Endodermal cell (in vitro differentiated cells): ENCODE data around the gene NHLRC3. TPM values are rescaled to one million over a fixed set of nuclear protein-coding genes. Genes with fewer than 3 reads are reported as not detected.

Experiments used
- DNase-seq: peaks from one replicate; pipeline ENCODE4 v3.0.0-alpha.2; 2017
- H3K27ac ChIP-seq: 2 replicates; pipeline ENCODE4 v1.5.1; 2013; ENCODE audit warnings: mild to moderate bottlenecking, low read depth, low read length, moderate library complexity
- H3K27me3 ChIP-seq: 2 replicates; pipeline ENCODE4 v1.6.1; 2013; ENCODE audit warnings: mild to moderate bottlenecking, low read length, moderate library complexity; ENCODE audit not compliant: insufficient read depth, control insufficient read depth, poor library complexity, severe bottlenecking
- H3K36me3 ChIP-seq: 2 replicates; pipeline ENCODE4 v1.7.0; 2013; ENCODE audit warnings: mild to moderate bottlenecking, low read length, moderate library complexity; ENCODE audit not compliant: control insufficient read depth, insufficient read depth
- H3K4me1 ChIP-seq: one replicate; pipeline ENCODE4 v1.7.0; 2013; ENCODE audit warnings: low read length; ENCODE audit not compliant: control insufficient read depth, insufficient read depth
- H3K4me3 ChIP-seq: 2 replicates; pipeline ENCODE4 v1.5.1; 2013; ENCODE audit warnings: mild to moderate bottlenecking, low read length, moderate library complexity
- H3K9ac ChIP-seq: 2 replicates; pipeline ENCODE4 v1.6.1; 2013; ENCODE audit warnings: mild to moderate bottlenecking, low read length, moderate library complexity; ENCODE audit not compliant: poor library complexity, severe bottlenecking; ENCODE audit errors: extremely low read depth
- H3K9me3 ChIP-seq: 2 replicates; pipeline ENCODE4 v1.6.1; 2013; ENCODE audit warnings: mild to moderate bottlenecking, low read length, moderate library complexity; ENCODE audit not compliant: control insufficient read depth
- H3K27ac Mint-ChIP-seq: 2 replicates; pipeline ENCODE4 v1.8.0; 2020; ENCODE audit warnings: mixed read lengths
- H3K27me3 Mint-ChIP-seq: 2 replicates; pipeline ENCODE4 v1.8.0; 2021; ENCODE audit warnings: mild to moderate bottlenecking, mixed read lengths; ENCODE audit not compliant: insufficient read depth
- H3K36me3 Mint-ChIP-seq: 2 replicates; pipeline ENCODE4 v1.8.0; 2020; ENCODE audit warnings: low read depth, mixed read lengths
- H3K4me1 Mint-ChIP-seq: 2 replicates; pipeline ENCODE4 v1.8.0; 2020; ENCODE audit warnings: mixed read lengths
- H3K4me3 Mint-ChIP-seq: 2 replicates; pipeline ENCODE4 v1.8.0; 2020; ENCODE audit warnings: mild to moderate bottlenecking, moderate library complexity, mixed read lengths
- H3K9me3 Mint-ChIP-seq: 2 replicates; pipeline ENCODE4 v1.8.0; 2020; ENCODE audit warnings: mild to moderate bottlenecking, mixed read lengths
- WGBS, 2 experiments: methylation state at CpG; one replicate each; pipeline versions ENCODE4 v1.1.5 to v1.1.7; 2013; ENCODE audit warnings: missing lambda C conversion rate in 2 of 2, mixed read lengths in 1 of 2; ENCODE audit not compliant: insufficient coverage in 1 of 2, insufficient read length in 1 of 2; 5-methylcytosine and 5-hydroxymethylcytosine counted together
- total RNA-seq, 2 donors: library from RNA; stranded (reverse); fragmentation: NEBNext Ultra II Directional in 1 of 2; extraction: Animal tissue kit (Norgen Biotek cat#: 25700) in 1 of 2; gene quantifications; 2 replicates in 1 of 2; 3 replicates in 1 of 2; pipeline ENCODE4 v1.2.1, GENCODE V29; 2021
- TF ChIP-seq, protein P1 (sequence below): fragments of 200-600 bp; sonication (generic); conservative IDR thresholded peaks from 2 replicates; pipeline ENCODE4 v1.5.0; 2021; ENCODE audit warnings: antibody characterized with exemption, mild to moderate bottlenecking

The NHLRC3 gene
- total RNA-seq, 2 donors from 2014 or later: 13.7 to 23.4 TPM

DNA sequence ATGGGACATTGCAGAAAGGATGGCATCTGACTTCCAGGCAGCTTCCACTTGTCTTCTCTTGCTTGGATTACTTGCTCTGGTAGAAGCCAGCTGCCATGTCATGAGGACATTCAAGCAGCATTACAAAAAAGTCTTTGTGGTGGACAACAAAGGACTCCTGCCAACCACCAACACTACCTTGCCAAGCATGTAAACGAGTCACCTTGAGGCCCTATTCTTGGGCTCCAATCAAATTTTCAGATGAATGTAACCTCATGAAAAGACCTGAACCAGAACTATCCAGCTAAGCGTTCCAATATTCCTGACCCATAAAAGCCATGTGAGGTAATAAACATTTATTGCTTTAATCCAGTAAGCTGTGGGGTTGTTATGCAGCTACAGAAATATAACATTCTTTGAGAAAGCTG lies 12.8 kb upstream of the NHLRC3 start:
- TF ChIP-seq, protein P1, sequence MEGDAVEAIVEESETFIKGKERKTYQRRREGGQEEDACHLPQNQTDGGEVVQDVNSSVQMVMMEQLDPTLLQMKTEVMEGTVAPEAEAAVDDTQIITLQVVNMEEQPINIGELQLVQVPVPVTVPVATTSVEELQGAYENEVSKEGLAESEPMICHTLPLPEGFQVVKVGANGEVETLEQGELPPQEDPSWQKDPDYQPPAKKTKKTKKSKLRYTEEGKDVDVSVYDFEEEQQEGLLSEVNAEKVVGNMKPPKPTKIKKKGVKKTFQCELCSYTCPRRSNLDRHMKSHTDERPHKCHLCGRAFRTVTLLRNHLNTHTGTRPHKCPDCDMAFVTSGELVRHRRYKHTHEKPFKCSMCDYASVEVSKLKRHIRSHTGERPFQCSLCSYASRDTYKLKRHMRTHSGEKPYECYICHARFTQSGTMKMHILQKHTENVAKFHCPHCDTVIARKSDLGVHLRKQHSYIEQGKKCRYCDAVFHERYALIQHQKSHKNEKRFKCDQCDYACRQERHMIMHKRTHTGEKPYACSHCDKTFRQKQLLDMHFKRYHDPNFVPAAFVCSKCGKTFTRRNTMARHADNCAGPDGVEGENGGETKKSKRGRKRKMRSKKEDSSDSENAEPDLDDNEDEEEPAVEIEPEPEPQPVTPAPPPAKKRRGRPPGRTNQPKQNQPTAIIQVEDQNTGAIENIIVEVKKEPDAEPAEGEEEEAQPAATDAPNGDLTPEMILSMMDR: no peak
- Histone ChIP-seq H3K9ac (no peak overlapping the region), H3K4me3 (no peak overlapping the region), H3K27me3 (no peaks in the 10 kb centered on the region), H3K27ac (no peak overlapping the region), H3K4me1 (peaks cover 5% of the 10 kb centered on the region), H3K36me3 (peaks cover 95% of the 10 kb centered on the region), H3K9me3 (no peaks in the 10 kb centered on the region)
- Mint-ChIP-seq H3K27ac (no peak overlapping the region), H3K9me3 (no peaks in the 10 kb centered on the region), H3K36me3 (peaks cover 60% of the 10 kb centered on the region), H3K27me3 (no peaks in the 10 kb centered on the region), H3K4me3 (no peak overlapping the region), H3K4me1 (peaks cover 20% of the 10 kb centered on the region)
- 90 to 100% methylated on average over 2 of the region's 2 CpGs for WGBS, 2 experiments
- no peak for DNase-seq

DNA sequence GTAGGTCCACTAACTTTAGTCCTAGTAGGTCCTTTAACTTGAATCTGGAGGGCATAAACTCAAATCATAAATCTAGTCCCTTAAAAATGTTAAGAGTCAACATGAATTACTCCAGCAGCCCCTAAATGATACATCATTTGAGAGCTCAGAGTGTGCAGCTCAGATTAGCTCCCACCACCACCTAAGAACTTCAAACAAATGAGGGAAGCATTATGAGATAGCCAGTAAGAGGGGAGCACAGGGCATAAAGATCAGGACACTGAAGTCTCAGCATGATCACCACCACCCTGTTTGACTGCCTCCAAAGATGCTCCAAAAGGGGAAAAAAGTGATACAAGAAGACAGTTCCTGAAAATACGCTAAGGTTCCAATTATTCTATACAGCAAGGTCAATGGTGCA lies 6.1 kb upstream of the NHLRC3 start:
- Histone ChIP-seq H3K27me3 (no peaks in the 10 kb centered on the region), H3K4me1 (peaks cover 3% of the 10 kb centered on the region), H3K36me3 (peaks cover 49% of the 10 kb centered on the region), H3K9ac (no peak overlapping the region), H3K27ac (no peak overlapping the region), H3K4me3 (no peak overlapping the region), H3K9me3 (no peaks in the 10 kb centered on the region)
- no peak overlapping the region for H3K27ac Mint-ChIP-seq
- TF ChIP-seq, protein P1: no peak
- DNase-seq: no peak
- H3K4me3 Mint-ChIP-seq: no peak overlapping the region
- H3K27me3 Mint-ChIP-seq: no peaks in the 10 kb centered on the region
- H3K9me3 Mint-ChIP-seq: no peaks in the 10 kb centered on the region
- H3K36me3 Mint-ChIP-seq: peaks cover 12% of the 10 kb centered on the region
- H3K4me1 Mint-ChIP-seq: peaks cover 24% of the 10 kb centered on the region
- 80% methylated on average over 1 of the region's 1 CpG; no CpG with 5 or more reads in 1 of the 2 experiments for WGBS, 2 experiments

DNA sequence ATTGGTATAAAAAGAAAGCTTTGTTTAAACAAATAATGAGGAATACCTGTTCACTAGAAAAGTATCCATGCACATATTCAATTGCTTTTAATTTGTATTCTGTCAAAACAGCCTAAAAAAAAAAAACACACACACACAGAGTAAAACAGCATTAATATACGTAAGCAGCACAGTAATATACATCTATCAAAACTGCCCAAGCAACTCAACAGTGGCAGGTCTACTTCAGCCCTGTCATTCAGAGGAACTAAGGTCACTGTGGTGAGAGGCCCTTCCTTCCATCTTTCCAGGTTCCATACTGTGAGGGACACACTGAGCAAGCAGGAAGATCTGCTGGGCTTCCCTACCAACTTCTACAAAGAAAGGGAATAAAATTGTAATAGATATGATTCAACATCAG lies 4.2 kb upstream of the NHLRC3 start:
- WGBS, 2 experiments: 60 to 88% methylated on average over 1 of the region's 1 CpG
- H3K9me3 Mint-ChIP-seq: no peaks in the 10 kb centered on the region
- peaks cover 26% of the 10 kb centered on the region for H3K4me1 Mint-ChIP-seq
- no peak overlapping the region for H3K4me3 Mint-ChIP-seq
- TF ChIP-seq, protein P1: no peak
- no peak overlapping the region for H3K9ac ChIP-seq
- no peaks in the 10 kb centered on the region for H3K27me3 Mint-ChIP-seq
- no peak overlapping the region for H3K27ac Mint-ChIP-seq
- DNase-seq: no peak
- no peak overlapping the region for H3K27ac ChIP-seq
- peaks cover 30% of the 10 kb centered on the region for H3K36me3 ChIP-seq
- peaks cover 5% of the 10 kb centered on the region for H3K36me3 Mint-ChIP-seq
- H3K9me3 ChIP-seq: no peaks in the 10 kb centered on the region
- H3K4me3 ChIP-seq: no peak overlapping the region
- H3K27me3 ChIP-seq: no peaks in the 10 kb centered on the region
- peaks cover 3% of the 10 kb centered on the region for H3K4me1 ChIP-seq
